Suprapubic skin (tissue), 4 donors: Measurements from ENCODE around the gene HOXB6.

Experiments
- CTCF ChIP-seq, 2 donors: fragments of 200-600 bp in 1 of 2; fragments of 450-650 bp in 1 of 2; sonication (generic) in 1 of 2; IDR thresholded peaks; one replicate each; pipeline ENCODE4 v1.5.1; 2016 to 2019; ENCODE audit warnings: antibody characterized with exemption in 2 of 2, mild to moderate bottlenecking in 1 of 2, moderate library complexity in 1 of 2
- EP300 ChIP-seq: sonication (generic); formaldehyde crosslinking; IDR thresholded peaks from one replicate; pipeline ENCODE4 v1.6.1; 2017; ENCODE audit warnings: antibody characterized with exemption
- POLR2A ChIP-seq, 2 donors: fragments of 450-650 bp; IDR thresholded peaks; one replicate each; pipeline ENCODE4 v1.6.1; 2017; ENCODE audit warnings: antibody characterized with exemption in 2 of 2, mild to moderate bottlenecking in 2 of 2, moderate library complexity in 2 of 2
- POLR2AphosphoS5 ChIP-seq, 3 donors: sonication (generic); formaldehyde crosslinking; IDR thresholded peaks; one replicate each; pipeline ENCODE4 v1.6.1; 2017; ENCODE audit warnings: antibody characterized with exemption in 3 of 3

GRCh38 chr17:48644159-48644558 is 39.4 kb upstream of the HOXB6 start:
- no peak for TF ChIP-seq CTCF (IDR thresholded peaks at IDR 0.05)
- no peak for TF ChIP-seq POLR2AphosphoS5 (IDR thresholded peaks at IDR 0.05)
- TF ChIP-seq POLR2A (IDR thresholded peaks at IDR 0.05), result no peak
- no peak for TF ChIP-seq EP300
